ENCODE measurements around the gene FBLIM1.

Gene FBLIM1

DNA sequence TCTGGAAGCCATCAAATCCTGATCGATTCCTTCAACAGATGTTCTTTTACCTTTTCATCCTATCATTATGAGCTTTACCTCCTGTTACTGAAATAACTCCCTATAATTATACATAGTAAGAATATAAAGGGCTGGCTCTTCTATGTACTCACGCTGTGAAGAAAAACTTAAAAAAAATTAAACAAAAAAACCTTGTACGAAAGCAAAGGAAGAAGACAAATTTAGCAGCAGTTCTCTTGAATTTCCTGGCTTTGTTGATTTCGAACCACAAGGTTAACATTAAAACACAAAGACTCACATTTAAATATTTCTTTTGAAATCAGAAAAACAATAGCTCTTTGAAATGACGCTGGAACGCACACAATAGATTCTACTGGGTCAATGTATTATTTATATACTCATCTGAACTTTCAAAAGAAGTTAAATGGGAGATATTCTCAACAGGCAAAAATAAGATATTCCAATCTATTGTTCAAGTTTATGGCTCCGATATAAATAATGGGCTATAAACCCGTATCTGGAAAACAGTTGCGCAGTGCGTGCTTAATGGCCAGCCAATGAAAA, 75.3 kb downstream of the FBLIM1 start:
- Histone ChIP-seq H3K36me3 (ENCODE audit: control insufficient read depth in 2 of 2, insufficient read depth in 1 of 2, low read length in 2 of 2) (no peaks in the 10 kb centered on the region; a peak in 1 of 3 replicates), H3K4me1 (ENCODE audit: control insufficient read depth, insufficient read depth, low read length) (peaks cover 11% of the 10 kb centered on the region), H3K4me3 (ENCODE audit: low read depth, low read length) (peak overlapping the region; percentile 79), H3K9me3 (ENCODE audit: control insufficient read depth, insufficient read depth, low read depth, low read length) (no peaks in the 10 kb centered on the region), H3K27ac (ENCODE audit: extremely low read depth, low read depth, low read length) (peak overlapping the region; percentile 98)
- TF ChIP-seq, protein P1, sequence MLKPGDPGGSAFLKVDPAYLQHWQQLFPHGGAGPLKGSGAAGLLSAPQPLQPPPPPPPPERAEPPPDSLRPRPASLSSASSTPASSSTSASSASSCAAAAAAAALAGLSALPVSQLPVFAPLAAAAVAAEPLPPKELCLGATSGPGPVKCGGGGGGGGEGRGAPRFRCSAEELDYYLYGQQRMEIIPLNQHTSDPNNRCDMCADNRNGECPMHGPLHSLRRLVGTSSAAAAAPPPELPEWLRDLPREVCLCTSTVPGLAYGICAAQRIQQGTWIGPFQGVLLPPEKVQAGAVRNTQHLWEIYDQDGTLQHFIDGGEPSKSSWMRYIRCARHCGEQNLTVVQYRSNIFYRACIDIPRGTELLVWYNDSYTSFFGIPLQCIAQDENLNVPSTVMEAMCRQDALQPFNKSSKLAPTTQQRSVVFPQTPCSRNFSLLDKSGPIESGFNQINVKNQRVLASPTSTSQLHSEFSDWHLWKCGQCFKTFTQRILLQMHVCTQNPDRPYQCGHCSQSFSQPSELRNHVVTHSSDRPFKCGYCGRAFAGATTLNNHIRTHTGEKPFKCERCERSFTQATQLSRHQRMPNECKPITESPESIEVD (tag by site-specific recombination; IDR thresholded peaks at IDR 0.05) = peak; percentile 98
- TF ChIP-seq ZNF544 (tag by site-specific recombination; IDR thresholded peaks at IDR 0.05) = no peak
- TF ChIP-seq ZNF843 (tag by site-specific recombination; IDR thresholded peaks at IDR 0.05) = no peak
- TF ChIP-seq ZNF510 (tag by site-specific recombination; IDR thresholded peaks at IDR 0.05; ENCODE audit: insufficient replicate concordance) = peak; percentile 2
- TF ChIP-seq, protein P2, sequence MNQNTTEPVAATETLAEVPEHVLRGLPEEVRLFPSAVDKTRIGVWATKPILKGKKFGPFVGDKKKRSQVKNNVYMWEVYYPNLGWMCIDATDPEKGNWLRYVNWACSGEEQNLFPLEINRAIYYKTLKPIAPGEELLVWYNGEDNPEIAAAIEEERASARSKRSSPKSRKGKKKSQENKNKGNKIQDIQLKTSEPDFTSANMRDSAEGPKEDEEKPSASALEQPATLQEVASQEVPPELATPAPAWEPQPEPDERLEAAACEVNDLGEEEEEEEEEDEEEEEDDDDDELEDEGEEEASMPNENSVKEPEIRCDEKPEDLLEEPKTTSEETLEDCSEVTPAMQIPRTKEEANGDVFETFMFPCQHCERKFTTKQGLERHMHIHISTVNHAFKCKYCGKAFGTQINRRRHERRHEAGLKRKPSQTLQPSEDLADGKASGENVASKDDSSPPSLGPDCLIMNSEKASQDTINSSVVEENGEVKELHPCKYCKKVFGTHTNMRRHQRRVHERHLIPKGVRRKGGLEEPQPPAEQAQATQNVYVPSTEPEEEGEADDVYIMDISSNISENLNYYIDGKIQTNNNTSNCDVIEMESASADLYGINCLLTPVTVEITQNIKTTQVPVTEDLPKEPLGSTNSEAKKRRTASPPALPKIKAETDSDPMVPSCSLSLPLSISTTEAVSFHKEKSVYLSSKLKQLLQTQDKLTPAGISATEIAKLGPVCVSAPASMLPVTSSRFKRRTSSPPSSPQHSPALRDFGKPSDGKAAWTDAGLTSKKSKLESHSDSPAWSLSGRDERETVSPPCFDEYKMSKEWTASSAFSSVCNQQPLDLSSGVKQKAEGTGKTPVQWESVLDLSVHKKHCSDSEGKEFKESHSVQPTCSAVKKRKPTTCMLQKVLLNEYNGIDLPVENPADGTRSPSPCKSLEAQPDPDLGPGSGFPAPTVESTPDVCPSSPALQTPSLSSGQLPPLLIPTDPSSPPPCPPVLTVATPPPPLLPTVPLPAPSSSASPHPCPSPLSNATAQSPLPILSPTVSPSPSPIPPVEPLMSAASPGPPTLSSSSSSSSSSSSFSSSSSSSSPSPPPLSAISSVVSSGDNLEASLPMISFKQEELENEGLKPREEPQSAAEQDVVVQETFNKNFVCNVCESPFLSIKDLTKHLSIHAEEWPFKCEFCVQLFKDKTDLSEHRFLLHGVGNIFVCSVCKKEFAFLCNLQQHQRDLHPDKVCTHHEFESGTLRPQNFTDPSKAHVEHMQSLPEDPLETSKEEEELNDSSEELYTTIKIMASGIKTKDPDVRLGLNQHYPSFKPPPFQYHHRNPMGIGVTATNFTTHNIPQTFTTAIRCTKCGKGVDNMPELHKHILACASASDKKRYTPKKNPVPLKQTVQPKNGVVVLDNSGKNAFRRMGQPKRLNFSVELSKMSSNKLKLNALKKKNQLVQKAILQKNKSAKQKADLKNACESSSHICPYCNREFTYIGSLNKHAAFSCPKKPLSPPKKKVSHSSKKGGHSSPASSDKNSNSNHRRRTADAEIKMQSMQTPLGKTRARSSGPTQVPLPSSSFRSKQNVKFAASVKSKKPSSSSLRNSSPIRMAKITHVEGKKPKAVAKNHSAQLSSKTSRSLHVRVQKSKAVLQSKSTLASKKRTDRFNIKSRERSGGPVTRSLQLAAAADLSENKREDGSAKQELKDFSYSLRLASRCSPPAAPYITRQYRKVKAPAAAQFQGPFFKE (tag by site-specific recombination; IDR thresholded peaks at IDR 0.05; ENCODE audit: borderline replicate concordance) = no peak
- TF ChIP-seq ZNF37A (tag by site-specific recombination; IDR thresholded peaks at IDR 0.05) = no peak
- no peak for TF ChIP-seq HOXA7 (CRISPR knock-in tag; IDR thresholded peaks at IDR 0.05; ENCODE audit: borderline replicate concordance)
- peak; percentile 39 for TF ChIP-seq SP7 (tag by site-specific recombination; IDR thresholded peaks at IDR 0.05)
- ChIA-PET CTCF (interaction anchor here (0.6 to 1.2 kb wide), 7 partner anchors 17 to 124 kb away, joined by 3 to 8 read pairs (median 3); no protein-coding TSS in a partner anchor), POLR2A (interaction anchor here (0.6 to 4.4 kb wide), 20 partner anchors 9 to 142 kb away, joined by 3 to 106 read pairs (median 6); partner anchors contain the start of genes SPEN, UQCRHL and ZBTB17)

DNA sequence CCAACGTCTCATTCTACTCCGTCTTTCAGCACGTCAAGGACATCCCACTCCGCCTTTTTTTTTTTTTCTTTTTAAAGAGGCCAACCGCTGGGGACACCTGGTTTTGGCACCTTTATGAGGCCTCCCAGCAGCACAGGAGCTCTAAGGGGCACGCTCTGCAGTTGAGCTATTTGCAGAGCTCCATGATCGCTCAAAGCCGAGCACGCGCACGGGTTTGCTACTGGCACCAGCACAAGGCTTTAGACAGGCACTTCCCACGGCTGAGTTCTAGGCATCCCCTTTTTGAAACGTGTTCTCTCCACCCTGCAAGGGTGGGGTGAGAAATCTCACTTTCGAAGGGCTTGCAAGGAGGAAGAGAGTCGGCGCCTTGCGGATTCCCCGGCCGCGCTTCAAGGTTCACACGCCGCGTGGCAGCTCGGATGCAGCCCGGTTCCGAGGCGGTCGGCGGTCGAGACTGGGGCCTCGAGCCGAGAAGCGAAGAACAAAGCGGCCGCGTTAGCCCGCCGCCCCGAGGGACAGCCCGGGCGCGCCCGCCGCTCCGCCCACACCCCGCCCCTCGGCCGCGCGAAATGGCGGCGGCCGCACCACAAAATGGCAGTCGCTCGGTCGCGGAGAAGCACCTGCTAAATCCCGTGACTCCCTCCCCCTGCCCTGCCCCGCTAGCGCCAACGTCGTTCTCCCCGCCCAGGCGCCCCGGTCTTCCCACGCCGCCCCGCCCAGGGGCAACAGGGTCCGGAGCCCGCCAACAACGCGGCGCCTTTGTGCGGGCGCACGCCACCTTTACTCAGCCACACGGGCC, 76.0 kb downstream of the FBLIM1 start:
- no peaks in the 10 kb centered on the region for H3K9me3 ChIP-seq (ENCODE audit: control insufficient read depth, insufficient read depth, low read depth, low read length)
- POLR2A ChIA-PET = interaction anchor here (0.5 to 4.4 kb wide), 17 partner anchors 9 to 141 kb away, joined by 3 to 106 read pairs (median 6); partner anchors contain the start of genes SPEN, UQCRHL and ZBTB17
- CTCF ChIA-PET = interaction anchor here (0.6 to 1.1 kb wide), 6 partner anchors 18 to 123 kb away, joined by 3 to 8 read pairs (median 3); no protein-coding TSS in a partner anchor
- H3K4me1 ChIP-seq (ENCODE audit: control insufficient read depth, insufficient read depth, low read length) = peaks cover 11% of the 10 kb centered on the region
- H3K27ac ChIP-seq (ENCODE audit: extremely low read depth, low read depth, low read length) = peak overlapping the region; percentile 98
- no peaks in the 10 kb centered on the region; a peak in 1 of 3 replicates for H3K36me3 ChIP-seq (ENCODE audit: control insufficient read depth in 2 of 2, insufficient read depth in 1 of 2, low read length in 2 of 2)
- H3K4me3 ChIP-seq (ENCODE audit: low read depth, low read length) = peak overlapping the region; percentile 79
- peak; percentile 84 for TF ChIP-seq KLF7 (tag by site-specific recombination; IDR thresholded peaks at IDR 0.05; ENCODE audit: borderline replicate concordance)
- no peak for TF ChIP-seq ZNF202 (tag by site-specific recombination; IDR thresholded peaks at IDR 0.05; ENCODE audit: borderline replicate concordance)
- peak; percentile 78 for TF ChIP-seq SP3 (tag by site-specific recombination; IDR thresholded peaks at IDR 0.05)
- TF ChIP-seq ZBTB20 (tag by site-specific recombination; IDR thresholded peaks at IDR 0.05) = peak; percentile 73; the same call in 1 of the 2 replicates
- peak; percentile 57; the same call in 1 of the 2 replicates for TF ChIP-seq TRIM28 (IDR thresholded peaks at IDR 0.05; ENCODE audit: borderline replicate concordance, low read length)
- TF ChIP-seq, protein P3, sequence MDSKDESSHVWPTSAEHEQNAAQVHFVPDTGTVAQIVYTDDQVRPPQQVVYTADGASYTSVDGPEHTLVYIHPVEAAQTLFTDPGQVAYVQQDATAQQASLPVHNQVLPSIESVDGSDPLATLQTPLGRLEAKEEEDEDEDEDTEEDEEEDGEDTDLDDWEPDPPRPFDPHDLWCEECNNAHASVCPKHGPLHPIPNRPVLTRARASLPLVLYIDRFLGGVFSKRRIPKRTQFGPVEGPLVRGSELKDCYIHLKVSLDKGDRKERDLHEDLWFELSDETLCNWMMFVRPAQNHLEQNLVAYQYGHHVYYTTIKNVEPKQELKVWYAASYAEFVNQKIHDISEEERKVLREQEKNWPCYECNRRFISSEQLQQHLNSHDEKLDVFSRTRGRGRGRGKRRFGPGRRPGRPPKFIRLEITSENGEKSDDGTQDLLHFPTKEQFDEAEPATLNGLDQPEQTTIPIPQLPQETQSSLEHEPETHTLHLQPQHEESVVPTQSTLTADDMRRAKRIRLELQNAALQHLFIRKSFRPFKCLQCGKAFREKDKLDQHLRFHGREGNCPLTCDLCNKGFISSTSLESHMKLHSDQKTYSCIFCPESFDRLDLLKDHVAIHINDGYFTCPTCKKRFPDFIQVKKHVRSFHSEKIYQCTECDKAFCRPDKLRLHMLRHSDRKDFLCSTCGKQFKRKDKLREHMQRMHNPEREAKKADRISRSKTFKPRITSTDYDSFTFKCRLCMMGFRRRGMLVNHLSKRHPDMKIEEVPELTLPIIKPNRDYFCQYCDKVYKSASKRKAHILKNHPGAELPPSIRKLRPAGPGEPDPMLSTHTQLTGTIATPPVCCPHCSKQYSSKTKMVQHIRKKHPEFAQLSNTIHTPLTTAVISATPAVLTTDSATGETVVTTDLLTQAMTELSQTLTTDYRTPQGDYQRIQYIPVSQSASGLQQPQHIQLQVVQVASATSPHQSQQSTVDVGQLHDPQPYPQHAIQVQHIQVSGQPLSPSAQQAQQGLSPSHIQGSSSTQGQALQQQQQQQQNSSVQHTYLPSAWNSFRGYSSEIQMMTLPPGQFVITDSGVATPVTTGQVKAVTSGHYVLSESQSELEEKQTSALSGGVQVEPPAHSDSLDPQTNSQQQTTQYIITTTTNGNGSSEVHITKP (tag by site-specific recombination; IDR thresholded peaks at IDR 0.05) = peak; percentile 67; the same call in 1 of the 2 replicates
- TF ChIP-seq, protein P4, sequence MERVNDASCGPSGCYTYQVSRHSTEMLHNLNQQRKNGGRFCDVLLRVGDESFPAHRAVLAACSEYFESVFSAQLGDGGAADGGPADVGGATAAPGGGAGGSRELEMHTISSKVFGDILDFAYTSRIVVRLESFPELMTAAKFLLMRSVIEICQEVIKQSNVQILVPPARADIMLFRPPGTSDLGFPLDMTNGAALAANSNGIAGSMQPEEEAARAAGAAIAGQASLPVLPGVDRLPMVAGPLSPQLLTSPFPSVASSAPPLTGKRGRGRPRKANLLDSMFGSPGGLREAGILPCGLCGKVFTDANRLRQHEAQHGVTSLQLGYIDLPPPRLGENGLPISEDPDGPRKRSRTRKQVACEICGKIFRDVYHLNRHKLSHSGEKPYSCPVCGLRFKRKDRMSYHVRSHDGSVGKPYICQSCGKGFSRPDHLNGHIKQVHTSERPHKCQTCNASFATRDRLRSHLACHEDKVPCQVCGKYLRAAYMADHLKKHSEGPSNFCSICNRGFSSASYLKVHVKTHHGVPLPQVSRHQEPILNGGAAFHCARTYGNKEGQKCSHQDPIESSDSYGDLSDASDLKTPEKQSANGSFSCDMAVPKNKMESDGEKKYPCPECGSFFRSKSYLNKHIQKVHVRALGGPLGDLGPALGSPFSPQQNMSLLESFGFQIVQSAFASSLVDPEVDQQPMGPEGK (tag by site-specific recombination; IDR thresholded peaks at IDR 0.05) = peak; percentile 82

Measured in HEK293 (cell line).